Mesenchymal stem cell (in vitro differentiated cells and primary cell): ENCODE data around the gene WDR12. TPM values are rescaled to one million over a fixed set of nuclear protein-coding genes. Genes with fewer than 3 reads are reported as not detected.
"Not testable (repeated sequence)": the region's sequence is repeated elsewhere in the genome, so short reads cannot be mapped to it uniquely, and the experiment has no call there.

Experiments
- DNase-seq: peaks from one replicate; pipeline ENCODE4 v3.0.0-alpha.2; 2013
- H2AFZ ChIP-seq: one replicate; pipeline ENCODE4 v1.6.1; 2013; ENCODE audit warnings: low read depth, mild to moderate bottlenecking, control low read depth, inconsistent platforms, low read length, moderate library complexity
- H2AK5ac ChIP-seq: 2 replicates; pipeline ENCODE4 v1.6.1; 2013; ENCODE audit warnings: low read length, moderate library complexity, mild to moderate bottlenecking, inconsistent platforms; ENCODE audit not compliant: severe bottlenecking
- H2BK120ac ChIP-seq: one replicate; pipeline ENCODE4 v1.6.1; 2013; ENCODE audit warnings: low read depth, mild to moderate bottlenecking, inconsistent platforms, low read length, moderate library complexity
- H2BK12ac ChIP-seq, 2 experiments: one replicate each; pipeline ENCODE4 v1.6.1; 2013; ENCODE audit warnings: inconsistent platforms in 2 of 2, low read length in 2 of 2, mild to moderate bottlenecking in 2 of 2, moderate library complexity in 2 of 2, control low read depth in 1 of 2
- H2BK15ac ChIP-seq: one replicate; pipeline ENCODE4 v1.6.1; 2013; ENCODE audit warnings: mild to moderate bottlenecking, low read depth, inconsistent platforms; ENCODE audit not compliant: poor library complexity, severe bottlenecking
- H2BK5ac ChIP-seq: 2 replicates; pipeline ENCODE4 v1.6.1; 2013; ENCODE audit warnings: low read depth, mild to moderate bottlenecking, low read length, control low read depth, inconsistent platforms; ENCODE audit not compliant: poor library complexity, severe bottlenecking
- H3K14ac ChIP-seq, 2 experiments: one replicate each; pipeline ENCODE4 v1.6.1; 2013; ENCODE audit warnings: inconsistent platforms in 2 of 2, low read length in 2 of 2, control low read depth in 1 of 2, mild to moderate bottlenecking in 1 of 2, moderate library complexity in 1 of 2
- H3K18ac ChIP-seq, 2 experiments: one replicate each; pipeline ENCODE4 v1.6.1; 2013; ENCODE audit warnings: inconsistent platforms in 2 of 2, low read length in 2 of 2, control low read depth in 1 of 2, low read depth in 1 of 2, mild to moderate bottlenecking in 1 of 2
- H3K23ac ChIP-seq, 2 experiments: one replicate each; pipeline ENCODE4 v1.6.1; 2013; ENCODE audit warnings: inconsistent platforms in 2 of 2, low read length in 2 of 2, mild to moderate bottlenecking in 2 of 2, moderate library complexity in 2 of 2, control low read depth in 1 of 2
- H3K27ac ChIP-seq: 2 replicates; pipeline ENCODE4 v1.5.1; 2013; ENCODE audit warnings: mild to moderate bottlenecking, moderate library complexity, low read length, control low read depth, inconsistent platforms; ENCODE audit not compliant: poor library complexity, severe bottlenecking
- H3K27me3 ChIP-seq, 2 experiments: 2 replicates each; pipeline versions ENCODE4 v1.6.1 to v1.7.0; 2013; ENCODE audit warnings: low read length in 2 of 2, mild to moderate bottlenecking in 2 of 2, moderate library complexity in 2 of 2, control low read depth in 1 of 2, inconsistent platforms in 1 of 2; ENCODE audit not compliant: control insufficient read depth in 1 of 2, insufficient read depth in 1 of 2
- H3K36me3 ChIP-seq, 2 experiments: 2 replicates each; pipeline versions ENCODE4 v1.6.1 to v1.7.0; 2013; ENCODE audit warnings: low read length in 2 of 2, control low read depth in 1 of 2, inconsistent platforms in 1 of 2, low read depth in 1 of 2, mild to moderate bottlenecking in 1 of 2; ENCODE audit not compliant: insufficient read depth in 2 of 2, control insufficient read depth in 1 of 2
- H3K4ac ChIP-seq, 2 experiments: one replicate each; pipeline ENCODE4 v1.6.1; 2013; ENCODE audit warnings: inconsistent platforms in 2 of 2, low read length in 2 of 2, mild to moderate bottlenecking in 2 of 2, moderate library complexity in 2 of 2, control low read depth in 1 of 2, low read depth in 1 of 2
- H3K4me1 ChIP-seq: 2 replicates; pipeline ENCODE4 v1.6.1; 2013; ENCODE audit warnings: low read depth, low read length, control low read depth; ENCODE audit not compliant: control insufficient read depth, insufficient read depth
- H3K4me2 ChIP-seq: 2 replicates; pipeline ENCODE4 v1.6.1; 2013; ENCODE audit warnings: low read length, mild to moderate bottlenecking, inconsistent platforms; ENCODE audit not compliant: poor library complexity, severe bottlenecking
- H3K4me3 ChIP-seq, 2 experiments: 2 replicates each; pipeline versions ENCODE4 v1.5.1 to v1.7.0; 2013; ENCODE audit warnings: low read length in 2 of 2, mild to moderate bottlenecking in 2 of 2, control low read depth in 1 of 2, low read depth in 1 of 2; ENCODE audit not compliant: insufficient read depth in 1 of 2
- H3K79me1 ChIP-seq: replicated peaks from 2 replicates; pipeline ENCODE4 v1.6.1; 2013; ENCODE audit warnings: mild to moderate bottlenecking, control low read depth, low read length, inconsistent platforms; ENCODE audit not compliant: poor library complexity, severe bottlenecking
- H3K9ac ChIP-seq: 2 replicates; pipeline ENCODE4 v1.7.0; 2013; ENCODE audit warnings: mild to moderate bottlenecking, low read length, moderate library complexity
- H3K9me3 ChIP-seq: 2 replicates; pipeline ENCODE4 v1.7.0; 2013; ENCODE audit warnings: mild to moderate bottlenecking, low read length; ENCODE audit not compliant: control insufficient read depth
- H4K8ac ChIP-seq: one replicate; pipeline ENCODE4 v1.6.1; 2013; ENCODE audit warnings: inconsistent platforms, mild to moderate bottlenecking, low read length, moderate library complexity
- H4K91ac ChIP-seq: one replicate; pipeline ENCODE4 v1.6.1; 2013; ENCODE audit warnings: mild to moderate bottlenecking, low read length, inconsistent platforms
- WGBS: methylation state at CpG from one replicate; pipeline ENCODE4 v1.1.7; 2013; ENCODE audit warnings: mixed read lengths; 5-methylcytosine and 5-hydroxymethylcytosine counted together
- polyA plus RNA-seq, 2 experiments: library from polyadenylated mRNA; stranded (reverse); fragments of 200-250 nt; gene quantifications; one replicate each; pipeline ENCODE4 v1.2.3, GENCODE V29; 2013

The WDR12 gene
- polyA plus RNA-seq (2013, experiment 1 of 2): 24.2 TPM
- 26.0 TPM for polyA plus RNA-seq (2013, experiment 2 of 2)

DNA sequence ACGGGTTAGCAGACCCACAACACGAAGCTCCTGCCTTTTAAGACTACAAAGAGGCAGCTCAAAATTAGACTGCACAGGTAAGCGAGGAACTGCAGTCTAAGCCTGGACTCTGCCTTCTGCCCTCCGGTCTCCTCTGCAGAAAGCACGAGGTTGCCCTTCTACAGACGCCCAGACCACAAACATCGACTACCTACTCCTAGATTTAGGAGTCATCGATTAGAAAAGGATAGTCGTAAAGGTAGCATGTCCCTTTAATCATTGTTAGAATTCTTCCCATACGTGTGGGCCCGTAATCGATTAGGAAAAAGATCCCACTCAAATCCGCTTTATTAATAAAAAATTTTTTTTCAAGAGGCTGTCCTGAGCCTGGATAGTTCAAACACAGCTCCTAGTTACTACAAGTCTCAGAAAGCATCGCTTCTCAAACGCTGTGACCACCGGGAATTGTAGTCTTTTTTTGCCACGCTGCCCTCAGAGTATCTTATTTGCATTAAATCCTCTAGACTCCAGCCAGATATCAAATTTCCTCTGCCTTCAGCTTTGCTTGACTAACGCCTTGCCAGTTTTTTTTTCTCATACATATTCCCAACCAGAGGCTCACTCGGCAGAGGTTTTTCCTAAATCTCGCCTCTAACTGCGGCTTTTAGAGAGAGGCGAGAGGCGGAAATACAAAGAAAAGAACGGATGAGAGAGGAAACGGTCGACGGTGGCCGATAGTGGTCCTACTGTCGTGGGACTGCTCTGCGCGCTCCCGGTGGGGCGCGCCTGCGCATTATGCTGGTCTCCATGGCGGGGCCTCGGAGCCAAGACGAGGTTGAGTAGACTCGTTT is at the start of gene WDR12, which contains the start of gene CARF:
WDR12 (minus strand) TSS at position 162 of the 830 bp plus-strand sequence. CDS start 197 bp downstream, outside the sequence.
CARF (plus strand) TSS at position 764 of the 830 bp plus-strand sequence. CDS start 29,628 bp downstream, outside the sequence.
- Histone ChIP-seq H3K79me1 (peaks cover 3% of the 10 kb centered on the region), H3K14ac (peak within 1 kb of the TSS in 1 of 2 experiments; percentile 50), H2AK5ac (no peak within 1 kb of the TSS), H2BK12ac (no peak within 1 kb of the TSS), H3K4me3 (peak within 1 kb of the TSS; percentile 69 to 99), H3K4ac (peak within 1 kb of the TSS in 1 of 2 experiments; percentile 91), H3K27ac (peak within 1 kb of the TSS; percentile 100), H2BK120ac (no peak within 1 kb of the TSS), H2BK15ac (no peak within 1 kb of the TSS), H4K91ac (no peak within 1 kb of the TSS), H3K36me3 (peaks cover 0 to 4% of the 10 kb centered on the region in 2 experiments), H3K4me2 (peak within 1 kb of the TSS; percentile 75), H2AFZ (peak within 1 kb of the TSS; percentile 81), H2BK5ac (peak within 1 kb of the TSS; percentile 92), H3K4me1 (peaks cover 3% of the 10 kb centered on the region), H3K9ac (peak within 1 kb of the TSS; percentile 97), H3K27me3 (no peaks in the 10 kb centered on the region), H3K9me3 (no peaks in the 10 kb centered on the region), H3K18ac (peak within 1 kb of the TSS; percentile 78 to 89), H3K23ac (peak within 1 kb of the TSS in 1 of 2 experiments; percentile 94), H4K8ac (no peak within 1 kb of the TSS)
- DNase-seq: peak; percentile 97
- under 1% methylated on average over 27 of the region's 39 CpGs for WGBS

DNA sequence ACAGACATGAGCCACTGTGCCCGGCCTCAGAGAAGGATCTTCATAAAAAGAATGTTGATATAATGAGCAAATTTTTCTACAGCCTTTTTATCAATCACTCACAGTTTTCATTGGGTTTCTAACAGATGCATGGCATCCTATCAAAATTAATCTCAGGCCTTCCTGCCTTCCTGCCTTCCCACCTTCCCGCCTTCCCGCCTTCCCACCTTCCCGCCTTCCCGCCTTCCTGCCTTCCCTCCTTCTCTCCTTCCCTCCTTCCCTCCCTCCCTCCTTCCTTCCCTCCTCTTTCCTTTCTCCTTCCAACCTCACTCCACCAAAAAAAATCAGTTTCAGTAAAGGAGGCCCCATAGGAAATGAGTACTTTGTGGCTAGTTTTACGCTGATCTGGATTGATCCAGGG is 49.1 kb upstream of the WDR12 start:
- Histone ChIP-seq H3K9me3 (no peaks in the 10 kb centered on the region), H3K14ac (no peak overlapping the region), H2AK5ac (no peak overlapping the region), H2BK12ac (no peak overlapping the region), H3K4me2 (no peak overlapping the region), H2BK15ac (no peak overlapping the region), H2BK120ac (no peak overlapping the region), H3K4me3 (no peak overlapping the region), H3K9ac (no peak overlapping the region), H3K18ac (no peak overlapping the region), H2BK5ac (no peak overlapping the region), H2AFZ (no peak overlapping the region), H4K8ac (no peak overlapping the region), H3K36me3 (peaks cover 0 to 27% of the 10 kb centered on the region in 2 experiments), H3K79me1 (no peaks in the 10 kb centered on the region), H3K27me3 (no peaks in the 10 kb centered on the region), H3K4ac (no peak overlapping the region), H3K27ac (no peak overlapping the region), H4K91ac (no peak overlapping the region), H3K23ac (no peak overlapping the region), H3K4me1 (no peaks in the 10 kb centered on the region)
- WGBS: 100% methylated on average over 4 of the region's 6 CpGs
- no peak for DNase-seq

DNA sequence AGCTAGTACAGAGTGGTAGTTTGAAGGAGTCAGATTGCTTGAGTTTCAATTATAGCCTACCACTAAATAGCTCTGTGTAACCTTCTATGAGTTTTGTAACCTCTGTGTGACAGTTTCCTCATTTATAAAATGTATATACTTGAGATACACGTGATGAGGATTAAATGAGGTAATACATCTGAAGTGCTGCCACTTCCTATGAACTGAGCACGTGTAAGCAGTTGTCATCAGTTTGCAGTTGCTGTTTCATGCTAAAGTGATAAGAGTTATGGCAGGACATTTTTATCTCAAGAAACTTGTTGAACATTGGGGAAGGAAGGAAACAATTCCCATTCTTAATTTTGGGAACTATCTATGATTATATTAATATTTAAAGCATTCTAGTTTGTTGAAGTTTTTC is 39.1 kb upstream of the WDR12 start:
- peaks cover 15% of the 10 kb centered on the region for H3K9me3 ChIP-seq
- DNase-seq: peak; percentile 47
- peaks cover 0 to 20% of the 10 kb centered on the region in 2 experiments for H3K36me3 ChIP-seq
- H2AK5ac ChIP-seq: no peak overlapping the region
- H3K14ac ChIP-seq: no peak overlapping the region
- 46% methylated on average over 2 of the region's 2 CpGs for WGBS
- no peak overlapping the region for H3K18ac ChIP-seq
- no peak overlapping the region for H2BK120ac ChIP-seq
- peaks cover 4% of the 10 kb centered on the region for H3K79me1 ChIP-seq
- no peak overlapping the region for H2BK15ac ChIP-seq
- H3K4me2 ChIP-seq: no peak overlapping the region
- no peak overlapping the region for H3K4me3 ChIP-seq
- no peaks in the 10 kb centered on the region for H3K4me1 ChIP-seq
- H3K23ac ChIP-seq: no peak overlapping the region
- H2AFZ ChIP-seq: no peak overlapping the region
- no peak overlapping the region for H2BK12ac ChIP-seq
- H3K27me3 ChIP-seq: no peaks in the 10 kb centered on the region
- H3K27ac ChIP-seq: no peak overlapping the region
- H4K8ac ChIP-seq: no peak overlapping the region
- no peak overlapping the region for H2BK5ac ChIP-seq
- no peak overlapping the region for H4K91ac ChIP-seq
- H3K4ac ChIP-seq: no peak overlapping the region
- H3K9ac ChIP-seq: no peak overlapping the region

DNA sequence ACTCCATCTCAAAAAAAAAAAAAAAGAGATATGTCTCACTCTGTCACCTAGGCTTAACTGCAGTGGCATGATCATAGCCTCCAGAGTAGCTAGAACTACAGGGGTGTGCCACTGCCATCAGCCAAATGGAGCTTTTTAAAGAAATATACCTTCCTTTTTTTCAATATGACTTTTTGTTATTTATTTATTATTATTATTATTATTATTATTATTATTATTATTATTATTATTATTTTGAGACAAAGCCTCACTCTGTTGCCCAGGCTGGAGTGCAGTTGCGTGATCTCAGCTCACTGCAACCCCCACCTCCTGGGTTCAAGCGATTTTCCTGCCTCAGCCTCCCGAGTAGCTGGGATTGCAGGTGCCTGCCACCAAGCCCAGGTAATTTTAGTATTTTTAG is 37.9 kb upstream of the WDR12 start:
- WGBS: 94% methylated on average over 3 of the region's 3 CpGs
- not testable (repeated sequence) for H2BK15ac ChIP-seq, H4K91ac ChIP-seq, H3K79me1 ChIP-seq, H3K18ac ChIP-seq, H3K27ac ChIP-seq, H3K9ac ChIP-seq, H2AFZ ChIP-seq, H3K23ac ChIP-seq, H2BK12ac ChIP-seq, H3K4me1 ChIP-seq, H3K14ac ChIP-seq, H3K4me2 ChIP-seq, H3K4ac ChIP-seq, H2BK120ac ChIP-seq, H4K8ac ChIP-seq, H2BK5ac ChIP-seq, H3K4me3 ChIP-seq, H2AK5ac ChIP-seq, DNase-seq, H3K27me3 ChIP-seq
- peaks cover 0 to 22% of the 10 kb centered on the region in 2 experiments for H3K36me3 ChIP-seq
- H3K9me3 ChIP-seq: peaks cover 21% of the 10 kb centered on the region
